Naive thymus-derived CD8-positive, alpha-beta T cell (primary cell): ENCODE results near the gene MYOD1. TPM values are rescaled to one million over a fixed set of nuclear protein-coding genes. Genes with fewer than 3 reads are reported as not detected.

Source experiments
- ATAC-seq, 2 donors: fragments of 150-1000 bp; cut with Tn5 transposase in 1 of 2; sonication (Bioruptor Pico), chemical (Tn5 transposase) in 1 of 2; 1 replicate in 1 of 2; 2 replicates in 1 of 2; pipeline ENCODE4 v1.10.0; 2021; ENCODE audit warnings: mild to moderate bottlenecking in 2 of 2, moderate library complexity in 2 of 2
- POLR2A ChIA-PET: fragments of 350-600 bp; sonication (Branson Sonifier 250); formaldehyde crosslinking; loops from one replicate; lab custom pipeline; 2021; ENCODE audit warnings: antibody characterized with exemption; lab: Charles Lee
- DNase-seq, 10 donors: peaks; one replicate each; pipeline versions ENCODE4 v3.0.0 to v3.0.0-alpha.2; 2020 to 2022
- H3K27ac Mint-ChIP-seq, 10 donors: one replicate each; pipeline ENCODE4 v1.8.0; 2020 to 2022; ENCODE audit warnings: mild to moderate bottlenecking in 10 of 10, mixed read lengths in 10 of 10, moderate library complexity in 4 of 10, inconsistent platforms in 1 of 10
- H3K27me3 Mint-ChIP-seq, 5 donors: one replicate each; pipeline ENCODE4 v1.8.0; 2021 to 2022; ENCODE audit warnings: mixed read lengths in 5 of 5
- H3K36me3 Mint-ChIP-seq, 3 donors: one replicate each; pipeline ENCODE4 v1.8.0; 2020 to 2022; ENCODE audit warnings: mixed read lengths in 3 of 3, mild to moderate bottlenecking in 2 of 3, inconsistent platforms in 1 of 3
- H3K4me1 Mint-ChIP-seq, 4 donors: one replicate each; pipeline ENCODE4 v1.8.0; 2021 to 2022; ENCODE audit warnings: mixed read lengths in 4 of 4
- H3K4me3 Mint-ChIP-seq, 10 donors: one replicate each; pipeline ENCODE4 v1.8.0; 2020 to 2022; ENCODE audit warnings: mild to moderate bottlenecking in 10 of 10, mixed read lengths in 10 of 10, moderate library complexity in 6 of 10, inconsistent platforms in 1 of 10
- H3K9me3 Mint-ChIP-seq, 9 donors: one replicate each; pipeline ENCODE4 v1.8.0; 2020 to 2022; ENCODE audit warnings: mixed read lengths in 9 of 9, mild to moderate bottlenecking in 3 of 9, inconsistent platforms in 1 of 9, moderate library complexity in 1 of 9
- polyA plus RNA-seq, 3 donors: library from polyadenylated mRNA; unstranded; fragments of 300-500 nt; fragmentation: Illumina TruSeq; gene quantifications; one replicate each; pipeline ENCODE4 v1.2.3, GENCODE V29; 2021
- total RNA-seq, 8 experiments: library from RNA in 2 of 8; stranded (reverse) in 2 of 8; gene quantifications; one replicate each; pipeline ENCODE4 v1.2.3 and lab custom pipeline; 2021 to 2026

The MYOD1 gene
- total and polyA plus RNA-seq, 5 experiments from 2014 or later, result not detected

DNA sequence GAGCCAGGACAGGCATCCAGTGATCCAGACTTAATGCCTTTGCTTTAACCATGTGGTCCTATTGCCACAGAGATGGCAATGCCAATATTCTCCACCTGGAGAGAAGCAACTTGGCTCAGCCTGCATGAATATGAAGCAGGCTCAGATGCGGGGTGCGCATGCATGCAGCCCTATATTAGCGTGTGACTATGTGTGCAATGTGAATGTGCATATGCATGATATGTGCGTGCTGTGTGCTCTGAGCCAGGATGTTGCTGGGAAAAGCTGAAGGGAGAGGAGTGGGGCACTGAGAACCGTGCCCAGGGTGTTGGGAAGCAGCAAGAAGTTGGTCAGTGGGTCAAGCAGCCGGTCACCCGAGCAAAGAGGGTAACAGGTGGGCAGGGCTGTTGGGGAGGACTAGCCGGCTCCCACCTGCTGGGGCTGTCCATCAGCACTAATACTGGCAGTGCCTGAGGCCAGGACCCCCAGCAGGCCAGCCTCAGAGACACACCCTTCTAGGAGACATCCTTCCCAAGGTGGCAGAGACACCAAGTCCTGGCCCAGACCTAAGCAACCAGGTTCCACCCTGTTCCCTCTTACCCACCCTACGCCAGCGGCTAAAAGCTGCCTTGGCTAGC, 24.8 kb upstream of the MYOD1 start:
- Mint-ChIP-seq H3K9me3 (no peaks in the 10 kb centered on the region), H3K36me3 (no peaks in the 10 kb centered on the region), H3K4me1 (peaks cover 0 to 6% (median 3%) of the 10 kb centered on the region in 4 donors), H3K27me3 (peaks cover 32 to 73% (median 46%) of the 10 kb centered on the region in 5 donors), H3K4me3 (no peak overlapping the region), H3K27ac (peak overlapping the region in 1 of 10 donors; percentile 24)
- POLR2A ChIA-PET, result no interaction called here
- ATAC-seq, result no peak
- DNase-seq, result no peak

DNA sequence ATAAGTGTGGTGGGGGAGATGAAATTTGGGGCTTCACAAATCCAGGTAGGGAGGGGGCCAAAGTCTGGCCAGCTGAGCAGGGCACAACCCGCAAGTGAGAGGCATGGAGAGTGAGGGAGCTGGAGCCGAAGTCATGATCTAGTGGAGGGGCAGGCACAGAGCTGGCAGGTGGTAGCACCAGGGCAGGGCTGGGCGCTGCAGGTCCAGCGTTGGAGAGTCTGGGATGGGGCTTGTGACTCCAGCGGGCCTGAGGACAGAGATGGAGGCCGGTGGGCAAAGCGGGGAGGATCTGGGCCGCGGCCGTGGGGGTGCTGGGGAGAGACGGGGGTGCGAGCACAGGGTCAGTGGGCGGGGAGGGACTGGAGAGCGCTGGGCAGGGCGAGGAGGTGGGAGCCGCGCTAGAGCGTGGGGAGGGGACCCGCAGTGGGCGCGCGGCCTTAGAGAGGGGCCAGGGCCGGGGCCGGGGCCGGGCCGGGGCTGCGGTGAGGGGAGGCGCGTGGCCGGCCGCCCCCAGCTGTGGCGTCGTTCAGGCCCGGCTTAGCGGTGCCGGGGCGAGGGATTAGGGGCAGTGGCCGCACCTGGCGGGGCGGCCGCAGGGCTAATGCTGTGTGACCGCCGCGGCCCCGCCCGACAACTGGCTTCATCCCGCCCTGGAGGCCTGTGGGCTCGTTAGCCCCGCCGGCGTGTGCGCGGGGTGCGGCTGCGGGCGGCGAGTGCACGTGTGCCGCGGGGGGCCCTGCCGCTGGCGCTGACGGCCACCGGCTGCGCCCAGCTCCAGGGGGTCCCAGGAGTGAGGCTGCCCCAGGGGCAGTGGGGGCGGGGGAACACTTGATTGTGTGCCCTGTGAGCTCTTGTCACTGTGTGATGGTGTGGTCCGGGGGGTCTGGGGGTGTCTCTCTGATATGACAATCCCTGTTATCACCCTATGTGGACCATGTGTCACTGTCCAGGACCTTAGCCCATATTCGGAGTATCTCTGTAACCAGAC, 23.6 kb upstream of the MYOD1 start:
- H3K27me3 Mint-ChIP-seq, result peaks cover 32 to 73% (median 46%) of the 10 kb centered on the region in 5 donors
- DNase-seq (no peak), ATAC-seq (no peak)
- peaks cover 0 to 6% (median 3%) of the 10 kb centered on the region in 4 donors for H3K4me1 Mint-ChIP-seq
- H3K9me3 Mint-ChIP-seq, result no peaks in the 10 kb centered on the region
- no peak overlapping the region for H3K27ac Mint-ChIP-seq
- peak overlapping the region in 1 of 10 donors; percentile 20 for H3K4me3 Mint-ChIP-seq
- POLR2A ChIA-PET, result no interaction called here
- H3K36me3 Mint-ChIP-seq, result no peaks in the 10 kb centered on the region

DNA sequence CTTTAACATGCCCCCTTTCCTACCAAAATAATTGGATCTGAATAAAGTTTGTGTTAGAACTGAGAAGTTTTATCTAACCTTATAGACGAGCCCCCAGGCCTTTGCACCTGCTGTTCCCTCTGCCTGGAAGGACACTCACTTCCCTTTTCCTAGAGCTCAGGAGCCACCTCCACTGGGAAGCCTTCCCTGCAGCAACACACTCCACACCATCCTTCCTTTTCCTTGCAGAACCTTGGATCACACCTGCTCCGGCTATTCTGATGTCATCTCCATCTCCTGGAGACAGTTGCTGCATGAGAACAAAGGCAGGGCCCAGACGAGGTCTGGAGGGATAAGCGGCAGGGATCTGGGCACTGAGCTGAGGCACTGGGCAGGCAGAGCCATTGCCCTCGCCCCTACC, 22.6 kb upstream of the MYOD1 start:
- no peaks in the 10 kb centered on the region for H3K36me3 Mint-ChIP-seq
- H3K27ac Mint-ChIP-seq, result no peak overlapping the region
- H3K4me1 Mint-ChIP-seq, result peaks cover 0 to 6% (median 3%) of the 10 kb centered on the region in 4 donors
- POLR2A ChIA-PET, result no interaction called here
- ATAC-seq (no peak), DNase-seq (no peak)
- peaks cover 29 to 63% (median 42%) of the 10 kb centered on the region in 5 donors for H3K27me3 Mint-ChIP-seq
- no peaks in the 10 kb centered on the region for H3K9me3 Mint-ChIP-seq
- no peak overlapping the region for H3K4me3 Mint-ChIP-seq

DNA sequence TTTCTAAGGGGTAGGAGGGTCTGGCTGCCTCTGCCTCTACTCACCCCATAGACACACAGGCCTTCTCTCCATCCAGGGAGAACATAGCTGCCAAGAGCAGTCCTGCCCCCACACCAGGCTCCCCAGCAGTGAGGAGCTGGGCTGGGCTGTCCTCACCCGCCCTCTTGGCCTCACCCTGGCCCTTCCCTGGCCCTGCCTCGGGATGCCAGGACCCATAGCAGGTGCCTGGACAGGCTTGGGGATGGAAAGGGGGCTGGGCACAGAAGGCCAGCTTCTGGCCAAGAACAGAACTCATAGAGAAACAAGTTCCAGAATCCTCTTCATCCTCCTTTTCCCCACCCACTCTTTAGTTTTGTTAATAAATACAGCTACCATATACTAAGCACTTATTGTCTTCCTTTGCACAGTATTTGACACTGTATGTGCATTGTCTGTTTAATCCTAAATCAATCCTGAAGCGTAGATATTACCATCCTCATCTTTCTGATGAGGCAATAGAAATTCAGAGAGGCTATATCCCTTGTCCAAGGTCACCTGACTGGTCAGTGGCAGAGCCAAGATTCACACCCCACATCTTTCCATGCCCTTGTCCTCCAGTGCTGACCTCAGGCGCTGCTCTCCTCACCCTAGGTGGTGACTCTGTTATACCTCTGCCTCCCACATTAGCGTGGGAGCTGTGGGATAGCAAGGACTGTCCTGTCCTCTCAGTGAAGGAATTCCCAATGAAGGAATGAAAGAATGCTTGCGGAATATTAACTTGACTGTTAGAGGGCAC, 22.0 kb upstream of the MYOD1 start:
- peaks cover 26 to 56% (median 39%) of the 10 kb centered on the region in 5 donors for H3K27me3 Mint-ChIP-seq
- no peak overlapping the region for H3K4me3 Mint-ChIP-seq
- no peak overlapping the region for H3K27ac Mint-ChIP-seq
- peaks cover 0 to 6% (median 3%) of the 10 kb centered on the region in 4 donors for H3K4me1 Mint-ChIP-seq
- ATAC-seq (no peak), DNase-seq (no peak)
- H3K36me3 Mint-ChIP-seq, result no peaks in the 10 kb centered on the region
- no peaks in the 10 kb centered on the region for H3K9me3 Mint-ChIP-seq
- POLR2A ChIA-PET, result no interaction called here

DNA sequence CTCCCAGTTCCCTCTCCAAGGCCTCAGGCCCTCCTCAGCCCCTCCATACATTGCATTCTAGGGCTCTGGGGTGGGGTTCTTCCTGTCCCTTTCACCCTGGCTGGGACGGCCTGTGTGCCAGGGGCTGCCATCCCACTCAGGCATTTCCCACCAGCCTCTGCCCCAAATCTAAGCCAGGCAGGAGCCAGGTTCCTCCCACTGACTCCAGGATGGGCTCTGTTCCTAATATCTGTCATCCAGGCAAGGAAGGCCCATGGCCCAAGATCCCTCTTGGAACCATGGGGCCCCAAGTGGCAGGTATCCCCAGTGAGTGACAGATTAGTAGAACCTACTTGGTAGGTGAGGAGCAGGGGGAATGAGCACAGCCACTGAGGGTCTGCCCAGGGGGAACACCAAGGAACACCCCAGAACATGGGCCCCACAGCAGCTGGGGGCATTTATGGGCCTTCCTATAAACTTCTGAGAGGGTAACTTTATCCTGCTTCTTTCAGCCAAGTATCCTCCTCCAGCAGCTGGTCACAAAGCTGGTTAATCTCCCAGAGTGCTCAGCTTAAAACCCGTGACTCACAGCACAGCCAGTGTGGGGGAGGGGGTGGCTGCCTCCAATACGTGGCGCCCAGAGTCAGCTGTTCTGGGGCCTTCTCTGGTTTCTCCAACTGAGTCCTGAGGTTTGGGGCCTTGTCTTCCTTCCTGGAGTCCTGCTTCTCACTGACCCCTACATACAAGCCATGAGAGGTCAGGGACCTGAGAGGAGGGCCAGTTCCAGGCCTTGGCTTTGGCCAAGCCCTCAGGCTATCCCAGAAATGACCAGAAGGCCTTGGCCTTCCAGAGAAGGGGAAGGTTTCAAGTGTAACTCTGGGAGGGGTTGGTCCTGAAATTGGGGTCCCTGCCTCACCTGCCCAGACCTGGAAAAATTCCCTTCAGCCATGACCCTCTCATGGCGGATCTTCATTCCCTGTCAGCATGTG, 19.9 kb upstream of the MYOD1 start:
- peaks cover 0 to 13% (median 8%) of the 10 kb centered on the region in 9 donors for H3K9me3 Mint-ChIP-seq
- DNase-seq (no peak), ATAC-seq (no peak)
- peaks cover 0 to 6% (median 3%) of the 10 kb centered on the region in 4 donors for H3K4me1 Mint-ChIP-seq
- peaks cover 0 to 6% (median 0%) of the 10 kb centered on the region in 3 donors for H3K36me3 Mint-ChIP-seq
- POLR2A ChIA-PET, result no interaction called here
- H3K27me3 Mint-ChIP-seq, result peaks cover 21 to 46% (median 29%) of the 10 kb centered on the region in 5 donors
- no peak overlapping the region for H3K4me3 Mint-ChIP-seq
- no peak overlapping the region for H3K27ac Mint-ChIP-seq

DNA sequence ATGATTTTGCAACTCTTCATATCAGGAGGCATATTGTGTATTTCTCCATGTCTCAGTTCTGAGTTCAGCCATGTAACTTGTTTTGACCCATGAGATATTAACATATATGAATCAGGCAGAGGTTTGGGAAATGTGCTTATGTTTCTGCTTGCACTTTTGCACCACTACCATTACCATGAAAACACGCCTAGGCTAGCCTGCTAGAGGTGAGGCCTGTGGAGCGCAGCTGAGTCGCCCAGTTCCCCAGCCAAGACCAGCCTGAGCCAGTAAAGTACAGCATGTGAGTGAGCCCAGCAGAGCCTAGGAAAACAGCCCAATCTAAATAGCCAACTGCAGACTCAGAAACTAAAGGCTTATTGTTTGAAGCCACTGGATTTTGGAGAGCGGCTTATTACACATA, 18.4 kb upstream of the MYOD1 start:
- peaks cover 0 to 2% (median 0%) of the 10 kb centered on the region in 4 donors for H3K4me1 Mint-ChIP-seq
- H3K4me3 Mint-ChIP-seq, result no peak overlapping the region
- DNase-seq (no peak), ATAC-seq (no peak)
- H3K36me3 Mint-ChIP-seq, result peaks cover 0 to 6% (median 0%) of the 10 kb centered on the region in 3 donors
- POLR2A ChIA-PET, result no interaction called here
- peaks cover 0 to 13% (median 8%) of the 10 kb centered on the region in 9 donors for H3K9me3 Mint-ChIP-seq
- H3K27me3 Mint-ChIP-seq, result peaks cover 14 to 47% (median 27%) of the 10 kb centered on the region in 5 donors
- H3K27ac Mint-ChIP-seq, result no peak overlapping the region

DNA sequence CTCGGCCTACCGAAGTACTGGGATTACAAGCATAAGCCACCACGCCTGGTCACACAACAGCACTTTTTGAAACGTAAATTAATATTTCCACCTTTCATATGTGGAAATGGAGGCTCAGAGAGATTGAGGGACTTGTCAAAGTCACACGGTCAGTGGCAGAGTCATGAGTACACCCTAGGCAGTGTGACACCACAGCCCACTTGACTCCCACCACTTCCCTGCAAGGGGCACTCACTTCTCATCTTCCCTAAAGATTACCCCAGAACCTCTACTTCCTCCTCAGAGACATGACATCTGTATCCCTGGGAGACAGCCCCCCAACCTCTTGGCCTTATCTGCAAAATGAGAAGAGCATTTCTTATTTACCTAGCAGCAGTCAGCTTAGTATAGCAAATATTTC, 16.5 kb upstream of the MYOD1 start:
- peaks cover 9 to 33% (median 15%) of the 10 kb centered on the region in 5 donors for H3K27me3 Mint-ChIP-seq
- peaks cover 0 to 13% (median 8%) of the 10 kb centered on the region in 9 donors for H3K9me3 Mint-ChIP-seq
- ATAC-seq (no peak), DNase-seq (no peak)
- no peak overlapping the region for H3K27ac Mint-ChIP-seq
- POLR2A ChIA-PET, result no interaction called here
- no peaks in the 10 kb centered on the region for H3K4me1 Mint-ChIP-seq
- H3K36me3 Mint-ChIP-seq, result peaks cover 0 to 6% (median 0%) of the 10 kb centered on the region in 3 donors
- no peak overlapping the region for H3K4me3 Mint-ChIP-seq

DNA sequence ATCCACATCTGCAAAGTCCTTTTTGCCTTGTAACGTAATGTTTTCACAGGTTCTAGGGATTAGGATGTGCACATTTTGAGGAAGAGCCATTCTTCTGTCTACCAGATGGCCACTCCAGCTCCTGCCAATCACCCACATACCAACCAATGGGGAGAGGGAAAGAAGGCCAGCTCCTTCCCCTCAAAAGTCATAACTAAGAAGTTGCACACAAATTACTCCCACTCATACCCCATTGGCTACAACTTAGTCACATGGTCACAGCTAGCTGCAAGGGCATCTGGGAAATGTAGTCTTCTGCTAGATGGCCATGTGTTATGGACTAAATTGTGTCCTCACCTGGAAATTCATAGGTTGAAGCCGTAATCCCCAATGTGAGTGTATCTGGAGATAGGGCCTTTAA, 15.4 kb upstream of the MYOD1 start:
- no peaks in the 10 kb centered on the region for H3K4me1 Mint-ChIP-seq
- no peak for ATAC-seq
- H3K36me3 Mint-ChIP-seq, result peaks cover 0 to 6% (median 0%) of the 10 kb centered on the region in 3 donors
- POLR2A ChIA-PET, result no interaction called here
- DNase-seq, result no peak
- H3K9me3 Mint-ChIP-seq, result peaks cover 0 to 13% (median 8%) of the 10 kb centered on the region in 9 donors
- H3K27ac Mint-ChIP-seq, result no peak overlapping the region
- peaks cover 5 to 33% (median 18%) of the 10 kb centered on the region in 5 donors for H3K27me3 Mint-ChIP-seq
- H3K4me3 Mint-ChIP-seq, result no peak overlapping the region

DNA sequence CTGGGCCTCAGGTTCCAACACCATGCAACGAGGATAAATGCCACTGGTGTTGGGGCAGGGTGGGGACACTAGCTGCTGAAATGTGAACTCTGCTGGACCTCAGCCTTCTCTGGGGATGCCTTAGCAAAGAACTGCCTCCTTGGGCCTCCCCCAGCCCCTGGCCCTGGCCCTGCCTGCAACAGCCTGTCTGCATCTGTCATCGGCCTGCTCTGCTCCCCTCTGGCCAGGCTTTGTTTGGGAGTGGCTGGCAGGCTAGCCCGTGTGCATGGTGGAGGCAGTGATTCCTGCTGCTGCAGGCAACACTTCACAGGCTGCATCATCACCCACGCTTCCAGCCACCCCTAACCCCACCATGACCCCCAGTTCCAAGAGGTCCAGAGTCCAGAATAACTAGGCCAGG, 11.5 kb upstream of the MYOD1 start:
- Mint-ChIP-seq H3K9me3 (peaks cover 0 to 13% (median 8%) of the 10 kb centered on the region in 9 donors), H3K27me3 (peaks cover 11 to 34% (median 23%) of the 10 kb centered on the region in 5 donors), H3K4me1 (no peaks in the 10 kb centered on the region), H3K4me3 (no peak overlapping the region), H3K36me3 (peaks cover 0 to 6% (median 0%) of the 10 kb centered on the region in 3 donors), H3K27ac (no peak overlapping the region)
- POLR2A ChIA-PET, result no interaction called here
- DNase-seq (no peak), ATAC-seq (no peak)

DNA sequence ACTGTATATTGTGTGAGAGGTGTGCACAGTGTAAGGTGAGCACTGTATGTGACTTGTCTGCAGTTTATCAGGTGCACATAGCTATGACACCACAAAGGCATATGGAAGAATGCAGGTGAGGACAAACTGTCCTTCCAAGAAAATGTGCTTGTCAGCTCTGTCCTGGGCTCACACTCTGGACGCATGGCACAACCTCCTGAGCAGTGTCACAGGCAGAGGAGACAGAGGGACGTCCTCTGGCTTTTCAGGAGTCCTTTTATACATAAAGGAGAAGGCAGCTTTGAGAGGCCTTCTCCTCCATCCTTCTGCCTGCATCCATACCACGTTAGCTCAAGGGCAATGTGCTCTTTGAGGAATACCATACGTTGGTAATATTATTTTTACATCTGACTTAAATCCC, 7.5 kb upstream of the MYOD1 start:
- Mint-ChIP-seq H3K4me3 (no peak overlapping the region), H3K27me3 (peaks cover 8 to 30% (median 12%) of the 10 kb centered on the region in 5 donors), H3K9me3 (no peaks in the 10 kb centered on the region), H3K27ac (no peak overlapping the region), H3K4me1 (no peaks in the 10 kb centered on the region), H3K36me3 (no peaks in the 10 kb centered on the region)
- POLR2A ChIA-PET, result no interaction called here
- DNase-seq, result no peak
- ATAC-seq, result no peak

DNA sequence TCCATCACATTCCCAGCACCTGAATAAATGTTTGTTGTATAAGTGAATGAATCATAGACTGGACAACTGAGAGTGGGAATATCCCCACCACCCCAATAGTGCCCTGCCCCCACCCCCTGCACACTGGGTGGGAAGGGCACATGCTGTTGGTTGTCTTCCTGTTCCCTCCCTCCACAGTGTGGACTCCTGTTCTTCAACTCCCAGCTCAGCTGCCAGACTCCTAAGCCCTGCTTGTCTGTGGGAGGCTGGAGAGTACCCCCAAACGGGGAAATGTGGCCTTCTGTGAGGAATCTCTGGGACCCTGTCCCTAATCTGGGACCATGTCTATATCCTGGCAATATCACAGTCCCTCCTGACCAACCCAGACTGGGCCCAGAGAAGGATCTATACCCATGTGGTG, 5.5 kb upstream of the MYOD1 start:
- peaks cover 8 to 21% (median 16%) of the 10 kb centered on the region in 5 donors for H3K27me3 Mint-ChIP-seq
- no peaks in the 10 kb centered on the region for H3K36me3 Mint-ChIP-seq
- H3K4me1 Mint-ChIP-seq, result peaks cover 0 to 2% (median 0%) of the 10 kb centered on the region in 4 donors
- no peak overlapping the region for H3K27ac Mint-ChIP-seq
- no peak for DNase-seq
- ATAC-seq, result no peak
- no peaks in the 10 kb centered on the region for H3K9me3 Mint-ChIP-seq
- H3K4me3 Mint-ChIP-seq, result no peak overlapping the region
- POLR2A ChIA-PET, result no interaction called here
